H9 (cell line): Measurements from ENCODE around the gene IFNA5. TPM values are rescaled to one million over a fixed set of nuclear protein-coding genes. Genes with fewer than 3 reads are reported as not detected.

ENCODE experiments used
- DNase-seq: peaks from one replicate; pipeline ENCODE4 v3.0.0-alpha.2; 2017
- H2AFZ ChIP-seq: one replicate; pipeline ENCODE4 v1.6.1; 2013; ENCODE audit warnings: mild to moderate bottlenecking, low read length, control low read depth, moderate library complexity
- H2AK5ac ChIP-seq: 2 replicates; pipeline ENCODE4 v1.6.1; 2013; ENCODE audit warnings: low read length, control low read depth, mixed read lengths; ENCODE audit not compliant: insufficient read length
- H2BK120ac ChIP-seq: one replicate; pipeline ENCODE4 v1.6.1; 2013; ENCODE audit warnings: low read depth, mild to moderate bottlenecking, low read length, control low read depth, inconsistent platforms; ENCODE audit not compliant: poor library complexity, severe bottlenecking
- H2BK12ac ChIP-seq: 2 replicates; pipeline ENCODE4 v1.6.1; 2013; ENCODE audit warnings: low read length, control low read depth, mixed read lengths, low read depth; ENCODE audit not compliant: insufficient read length
- H2BK15ac ChIP-seq: 2 replicates; pipeline ENCODE4 v1.6.1; 2013; ENCODE audit warnings: low read depth, low read length, control low read depth
- H2BK20ac ChIP-seq: one replicate; pipeline ENCODE4 v1.6.1; 2013; ENCODE audit warnings: low read depth, mild to moderate bottlenecking, low read length, control low read depth, inconsistent platforms; ENCODE audit not compliant: poor library complexity, severe bottlenecking
- H2BK5ac ChIP-seq: 2 replicates; pipeline ENCODE4 v1.6.1; 2013; ENCODE audit warnings: low read length, control low read depth, mixed read lengths; ENCODE audit not compliant: insufficient read length
- H3K14ac ChIP-seq: 2 replicates; pipeline ENCODE4 v1.6.1; 2013; ENCODE audit warnings: low read length, control low read depth; ENCODE audit not compliant: insufficient read depth
- H3K18ac ChIP-seq: 2 replicates; pipeline ENCODE4 v1.6.1; 2013; ENCODE audit warnings: low read depth, mild to moderate bottlenecking, mixed read lengths, low read length, control low read depth; ENCODE audit not compliant: insufficient read length
- H3K23ac ChIP-seq: 2 replicates; pipeline ENCODE4 v1.6.1; 2013; ENCODE audit warnings: low read length, control low read depth, mixed read lengths, low read depth; ENCODE audit not compliant: insufficient read length
- H3K23me2 ChIP-seq: 2 replicates; pipeline ENCODE4 v1.6.1; 2013; ENCODE audit warnings: low read depth, mild to moderate bottlenecking, mixed read lengths, low read length, control low read depth; ENCODE audit not compliant: insufficient read length, poor library complexity, severe bottlenecking
- H3K27ac ChIP-seq: 2 replicates; pipeline ENCODE4 v1.5.1; 2013; ENCODE audit warnings: low read length, control low read depth, mixed read lengths, low read depth; ENCODE audit not compliant: insufficient read length
- H3K27me3 ChIP-seq: 2 replicates; pipeline ENCODE4 v1.6.1; 2013; ENCODE audit warnings: low read length, control low read depth, inconsistent platforms; ENCODE audit not compliant: insufficient read depth
- H3K4ac ChIP-seq: 2 replicates; pipeline ENCODE4 v1.6.1; 2013; ENCODE audit warnings: low read depth, mild to moderate bottlenecking, control low read depth, inconsistent platforms, low read length, moderate library complexity
- H3K4me1 ChIP-seq: 2 replicates; pipeline ENCODE4 v1.6.1; 2013; ENCODE audit warnings: low read length, control low read depth, inconsistent platforms; ENCODE audit not compliant: insufficient read depth
- H3K4me2 ChIP-seq: 2 replicates; pipeline ENCODE4 v1.6.1; 2013; ENCODE audit warnings: low read length, control low read depth, mixed read lengths; ENCODE audit not compliant: insufficient read length, insufficient read depth
- H3K56ac ChIP-seq: 2 replicates; pipeline ENCODE4 v1.6.1; 2013; ENCODE audit warnings: low read depth, mild to moderate bottlenecking, mixed read lengths, low read length, control low read depth; ENCODE audit not compliant: insufficient read length
- H3K79me1 ChIP-seq: 2 replicates; pipeline ENCODE4 v1.6.1; 2013; ENCODE audit warnings: low read depth, mild to moderate bottlenecking, moderate library complexity, low read length, control low read depth, inconsistent platforms; ENCODE audit not compliant: insufficient read depth, poor library complexity, severe bottlenecking
- H3K79me2 ChIP-seq: 2 replicates; pipeline ENCODE4 v1.6.1; 2013; ENCODE audit warnings: low read length, control low read depth, inconsistent platforms; ENCODE audit not compliant: insufficient read depth
- H3K9ac ChIP-seq: 2 replicates; pipeline ENCODE4 v1.6.1; 2013; ENCODE audit warnings: low read length, control low read depth, mixed read lengths; ENCODE audit not compliant: insufficient read length; ENCODE audit errors: extremely low read depth
- H3K9me3 ChIP-seq: one replicate; pipeline ENCODE4 v1.6.1; 2013; ENCODE audit warnings: low read depth, low read length, inconsistent platforms; ENCODE audit not compliant: control insufficient read depth
- H3T11ph ChIP-seq: one replicate; pipeline ENCODE4 v1.6.1; 2013; ENCODE audit warnings: mild to moderate bottlenecking, low read length, control low read depth, inconsistent platforms
- H4K20me1 ChIP-seq: one replicate; pipeline ENCODE4 v1.6.1; 2013; ENCODE audit not compliant: control insufficient read depth, insufficient read length, insufficient read depth
- H4K5ac ChIP-seq: 2 replicates; pipeline ENCODE4 v1.6.1; 2013; ENCODE audit warnings: low read depth, mild to moderate bottlenecking, mixed read lengths, low read length, control low read depth; ENCODE audit not compliant: insufficient read length
- H4K8ac ChIP-seq: replicated peaks from 2 replicates; pipeline ENCODE4 v1.6.1; 2013; ENCODE audit warnings: low read length, control low read depth, mixed read lengths, low read depth; ENCODE audit not compliant: insufficient read length
- H4K91ac ChIP-seq: 2 replicates; pipeline ENCODE4 v1.6.1; 2013; ENCODE audit warnings: low read depth, mild to moderate bottlenecking, moderate library complexity, mixed read lengths, low read length, control low read depth; ENCODE audit not compliant: insufficient read length
- H3K27ac Mint-ChIP-seq, 3 experiments: 2 replicates in 2 of 3; 3 replicates in 1 of 3; pipeline ENCODE4 v1.8.0; 2020 to 2021; ENCODE audit warnings: mixed read lengths in 3 of 3, mild to moderate bottlenecking in 1 of 3, moderate library complexity in 1 of 3
- H3K27me3 Mint-ChIP-seq: 2 replicates; pipeline ENCODE4 v1.8.0; 2021; ENCODE audit warnings: low read depth, mild to moderate bottlenecking, moderate library complexity, mixed read lengths
- H3K36me3 Mint-ChIP-seq, 3 experiments: 2 replicates in 2 of 3; 3 replicates in 1 of 3; pipeline ENCODE4 v1.8.0; 2020 to 2021; ENCODE audit warnings: low read depth in 3 of 3, mixed read lengths in 3 of 3; ENCODE audit not compliant: insufficient read depth in 1 of 3
- H3K4me1 Mint-ChIP-seq, 2 experiments: 2 replicates each; pipeline ENCODE4 v1.8.0; 2020; ENCODE audit warnings: mixed read lengths in 2 of 2
- H3K4me3 Mint-ChIP-seq, 2 experiments: 2 replicates in 1 of 2; 3 replicates in 1 of 2; pipeline ENCODE4 v1.8.0; 2020 to 2021; ENCODE audit warnings: mild to moderate bottlenecking in 2 of 2, mixed read lengths in 2 of 2, moderate library complexity in 1 of 2
- H3K9me3 Mint-ChIP-seq, 2 experiments: 2 replicates in 1 of 2; 3 replicates in 1 of 2; pipeline ENCODE4 v1.8.0; 2020; ENCODE audit warnings: mild to moderate bottlenecking in 2 of 2, mixed read lengths in 2 of 2, moderate library complexity in 1 of 2
- WGBS: extraction: QIAGEN DNeasy Blood & Tissue Kit; methylation state at CpG from one replicate; pipeline ENCODE4 v1.1.7; 2013; ENCODE audit warnings: missing lambda C conversion rate, low lambda C conversion rate, mixed read lengths; ENCODE audit not compliant: insufficient read length; ENCODE audit errors: extremely low coverage; 5-methylcytosine and 5-hydroxymethylcytosine counted together
- total RNA-seq: library from RNA; stranded (reverse); gene quantifications from 2 replicates; pipeline ENCODE4 v1.2.1, GENCODE V29; 2021
- TF ChIP-seq, protein P1 (sequence below): fragments of 200-600 bp; sonication (generic); conservative IDR thresholded peaks from 3 replicates; pipeline ENCODE4 v1.8.0; 2021; ENCODE audit warnings: antibody characterized with exemption, mild to moderate bottlenecking

IFNA5 gene
- total RNA-seq, 1 experiment from 2014 or later: not detected

DNA sequence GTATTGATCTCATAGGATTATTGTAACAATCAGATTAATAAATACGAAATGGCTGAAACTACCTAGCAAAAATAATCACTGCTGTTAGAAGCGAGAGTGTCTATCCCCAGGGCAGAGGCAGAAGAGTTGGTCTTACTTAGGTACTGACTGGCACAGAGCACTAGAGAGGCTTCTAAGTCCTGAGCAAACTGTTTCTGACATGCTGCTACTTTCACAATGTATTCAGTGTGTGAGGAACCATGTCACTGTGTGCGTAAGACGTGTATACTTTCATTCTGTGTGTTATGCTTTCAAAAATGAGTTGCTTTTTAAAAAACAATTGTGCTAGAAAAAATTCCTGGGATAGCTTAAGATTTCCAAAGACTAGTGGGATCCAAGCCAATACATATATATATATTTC is 35.6 kb upstream of the IFNA5 start:
- Mint-ChIP-seq H3K27ac (no peak overlapping the region), H3K27me3 (peaks cover 14% of the 10 kb centered on the region), H3K9me3 (peaks cover 0 to 6% of the 10 kb centered on the region in 2 experiments; a peak in 2 of 5 replicates), H3K4me3 (no peak overlapping the region), H3K36me3 (no peaks in the 10 kb centered on the region; a peak in 1 of 7 replicates), H3K4me1 (peaks cover 0 to 8% of the 10 kb centered on the region in 2 experiments; a peak in 3 of 4 replicates)
- Histone ChIP-seq H3T11ph (no peak overlapping the region), H3K79me2 (no peaks in the 10 kb centered on the region), H3K9me3 (no peaks in the 10 kb centered on the region), H3K79me1 (no peaks in the 10 kb centered on the region), H2BK20ac (no peak overlapping the region), H4K91ac (no peak overlapping the region), H3K4me2 (no peak overlapping the region), H3K27ac (no peak overlapping the region), H2AFZ (no peak overlapping the region), H3K4me1 (no peaks in the 10 kb centered on the region), H2AK5ac (no peak overlapping the region), H3K23me2 (no peaks in the 10 kb centered on the region), H3K9ac (no peak overlapping the region), H3K4ac (no peak overlapping the region), H3K23ac (no peak overlapping the region), H3K27me3 (no peaks in the 10 kb centered on the region), H4K5ac (no peak overlapping the region), H3K18ac (no peak overlapping the region), H2BK15ac (no peak overlapping the region), H3K56ac (no peak overlapping the region), H2BK5ac (no peak overlapping the region), H4K20me1 (no peaks in the 10 kb centered on the region), H4K8ac (no peak overlapping the region), H2BK12ac (no peak overlapping the region), H3K14ac (no peak overlapping the region), H2BK120ac (no peak overlapping the region)
- no CpG with 5 or more reads among the region's 4 CpGs for WGBS
- DNase-seq: no peak
- TF ChIP-seq, protein P1, sequence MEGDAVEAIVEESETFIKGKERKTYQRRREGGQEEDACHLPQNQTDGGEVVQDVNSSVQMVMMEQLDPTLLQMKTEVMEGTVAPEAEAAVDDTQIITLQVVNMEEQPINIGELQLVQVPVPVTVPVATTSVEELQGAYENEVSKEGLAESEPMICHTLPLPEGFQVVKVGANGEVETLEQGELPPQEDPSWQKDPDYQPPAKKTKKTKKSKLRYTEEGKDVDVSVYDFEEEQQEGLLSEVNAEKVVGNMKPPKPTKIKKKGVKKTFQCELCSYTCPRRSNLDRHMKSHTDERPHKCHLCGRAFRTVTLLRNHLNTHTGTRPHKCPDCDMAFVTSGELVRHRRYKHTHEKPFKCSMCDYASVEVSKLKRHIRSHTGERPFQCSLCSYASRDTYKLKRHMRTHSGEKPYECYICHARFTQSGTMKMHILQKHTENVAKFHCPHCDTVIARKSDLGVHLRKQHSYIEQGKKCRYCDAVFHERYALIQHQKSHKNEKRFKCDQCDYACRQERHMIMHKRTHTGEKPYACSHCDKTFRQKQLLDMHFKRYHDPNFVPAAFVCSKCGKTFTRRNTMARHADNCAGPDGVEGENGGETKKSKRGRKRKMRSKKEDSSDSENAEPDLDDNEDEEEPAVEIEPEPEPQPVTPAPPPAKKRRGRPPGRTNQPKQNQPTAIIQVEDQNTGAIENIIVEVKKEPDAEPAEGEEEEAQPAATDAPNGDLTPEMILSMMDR: no peak
